Natural killer cell (primary cell): ENCODE data around the gene DLGAP4. TPM values are rescaled to one million over a fixed set of nuclear protein-coding genes. Genes with fewer than 3 reads are reported as not detected.
A peak's percentile ranks its signal among the peaks of the same experiment; 100 is the strongest.

ENCODE experiments used
- ATAC-seq, 3 donors: fragments of 150-1000 bp in 2 of 3; fragments of 200-7000 bp in 1 of 3; cut with Tn5 transposase; 1 replicate in 1 of 3; 2 replicates in 2 of 3; pipeline ENCODE4 v1.10.0; 2021; ENCODE audit warnings: mild to moderate bottlenecking in 2 of 3, moderate library complexity in 2 of 3
- DNase-seq, 2 donors: peaks; one replicate each; pipeline versions ENCODE4 v3.0.0 to v3.0.0-alpha.2; 2013 to 2021; ENCODE audit warnings: mixed read lengths in 1 of 2
- H3K27ac ChIP-seq: one replicate; pipeline ENCODE4 v1.5.1; 2013; ENCODE audit warnings: mild to moderate bottlenecking, low read length
- H3K27me3 ChIP-seq: one replicate; pipeline ENCODE4 v1.6.1; 2013; ENCODE audit warnings: low read length; ENCODE audit not compliant: control insufficient read depth, insufficient read depth
- H3K36me3 ChIP-seq: one replicate; pipeline ENCODE4 v1.6.1; 2013; ENCODE audit warnings: low read length; ENCODE audit not compliant: control insufficient read depth, insufficient read depth
- H3K4me1 ChIP-seq: one replicate; pipeline ENCODE4 v1.6.1; 2013; ENCODE audit warnings: low read length; ENCODE audit not compliant: control insufficient read depth, insufficient read depth
- H3K4me3 ChIP-seq: one replicate; pipeline ENCODE4 v1.5.1; 2013; ENCODE audit warnings: low read length
- H3K9me3 ChIP-seq: one replicate; pipeline ENCODE4 v1.6.1; 2013; ENCODE audit warnings: low read length; ENCODE audit not compliant: control insufficient read depth, insufficient read depth
- H3K27ac Mint-ChIP-seq, 2 donors: one replicate each; pipeline ENCODE4 v1.8.0; 2022; ENCODE audit warnings: mild to moderate bottlenecking in 2 of 2, mixed read lengths in 2 of 2, moderate library complexity in 1 of 2
- H3K27me3 Mint-ChIP-seq, 2 donors: one replicate each; pipeline ENCODE4 v1.8.0; 2022; ENCODE audit warnings: low read depth in 2 of 2, mixed read lengths in 2 of 2
- H3K36me3 Mint-ChIP-seq: one replicate; pipeline ENCODE4 v1.8.0; 2022; ENCODE audit warnings: mixed read lengths
- H3K4me1 Mint-ChIP-seq, 2 donors: one replicate each; pipeline ENCODE4 v1.8.0; 2022; ENCODE audit warnings: mixed read lengths in 2 of 2
- H3K4me3 Mint-ChIP-seq: one replicate; pipeline ENCODE4 v1.8.0; 2022; ENCODE audit warnings: mild to moderate bottlenecking, moderate library complexity, mixed read lengths
- H3K9me3 Mint-ChIP-seq, 2 donors: one replicate each; pipeline ENCODE4 v1.8.0; 2022; ENCODE audit warnings: mixed read lengths in 2 of 2
- CTCF ChIP-seq: fragments of 200-600 bp; IDR thresholded peaks from one replicate; pipeline ENCODE4 v1.8.0; 2022; ENCODE audit warnings: antibody characterized with exemption
- WGBS: methylation state at CpG from one replicate; pipeline ENCODE4 v1.1.7; 2013; ENCODE audit warnings: missing lambda C conversion rate; ENCODE audit not compliant: insufficient coverage; 5-methylcytosine and 5-hydroxymethylcytosine counted together
- intact Hi-C: fragments of 100-400 bp; cut with micrococcal nuclease; formaldehyde crosslinking; loops from one replicate; pipeline ENCODE4 v1.14.2; 2022
- total RNA-seq, 4 donors: library from RNA; stranded (reverse); fragments of 120-200 nt in 1 of 4; gene quantifications; one replicate each; pipeline versions ENCODE4 v1.2.3 to v1.2.4, GENCODE V29; 2013 to 2022

Gene DLGAP4
- total RNA-seq, 3 donors from 2014 or later (not counting 1 experiment from before 2014, with no cell fraction given) = 47.9 to 51.6 (median 51.2) TPM

- H3K27ac Mint-ChIP-seq = no peak overlapping the region
- intact Hi-C loops = no loop called here
- H3K9me3 ChIP-seq = no peaks in the 10 kb centered on the region
- H3K36me3 Mint-ChIP-seq = no peaks in the 10 kb centered on the region
- no peak for TF ChIP-seq CTCF
- 78% methylated on average over 1 of the region's 3 CpGs for WGBS
- H3K27me3 Mint-ChIP-seq = no peaks in the 10 kb centered on the region
- no peaks in the 10 kb centered on the region for H3K4me1 Mint-ChIP-seq
- H3K27ac ChIP-seq = no peak overlapping the region
- H3K4me3 ChIP-seq = no peak overlapping the region
- no peaks in the 10 kb centered on the region for H3K27me3 ChIP-seq
- DNase-seq (no peak), ATAC-seq (no peak)
- no peaks in the 10 kb centered on the region for H3K4me1 ChIP-seq
- peaks cover 40% of the 10 kb centered on the region for H3K36me3 ChIP-seq
- H3K9me3 Mint-ChIP-seq = no peaks in the 10 kb centered on the region
- H3K4me3 Mint-ChIP-seq = no peak overlapping the region
Observed at GRCh38 chr20:36523341-36523740, 217.2 kb downstream of the DLGAP4 start.

DNA sequence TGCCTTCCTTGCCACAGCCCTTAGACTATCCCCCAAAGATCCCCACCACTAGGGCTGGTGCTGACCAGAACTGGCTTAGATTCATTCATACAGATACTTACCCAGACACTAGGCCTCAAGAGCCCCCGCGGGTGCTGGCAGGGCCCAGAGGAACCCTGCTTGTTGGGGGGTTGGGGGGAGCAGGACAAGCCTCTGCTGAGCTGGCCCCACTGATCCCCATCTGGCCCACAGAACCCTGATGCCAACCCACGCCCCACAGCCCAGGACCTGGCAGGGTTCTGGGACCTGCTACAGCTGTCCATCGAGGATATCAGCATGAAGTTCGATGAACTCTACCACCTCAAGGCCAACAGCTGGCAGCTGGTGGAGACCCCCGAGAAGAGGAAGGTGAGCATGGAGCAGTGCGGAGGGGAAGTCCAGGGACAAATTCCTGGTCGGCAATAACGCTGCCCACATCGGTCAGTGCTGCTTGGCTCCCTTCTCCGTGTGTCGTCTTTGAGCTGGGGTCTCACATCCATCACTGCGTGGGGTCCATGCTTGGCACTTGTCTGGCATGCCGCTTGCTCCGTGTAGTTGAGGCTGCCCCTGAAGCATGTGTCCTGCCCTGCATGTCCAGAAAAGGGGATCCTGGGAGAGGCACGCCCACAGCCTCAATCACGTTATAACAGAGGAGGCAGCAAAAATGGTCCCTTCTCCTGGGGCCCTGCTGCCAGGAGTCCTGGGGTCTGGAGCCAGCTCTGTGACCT is 219.7 kb downstream of the DLGAP4 start:
- Histone ChIP-seq H3K27me3 (no peaks in the 10 kb centered on the region), H3K36me3 (peaks cover 40% of the 10 kb centered on the region), H3K4me3 (no peak overlapping the region), H3K9me3 (no peaks in the 10 kb centered on the region), H3K4me1 (no peaks in the 10 kb centered on the region), H3K27ac (no peak overlapping the region)
- no peaks in the 10 kb centered on the region for H3K9me3 Mint-ChIP-seq
- H3K4me3 Mint-ChIP-seq = no peak overlapping the region
- no peaks in the 10 kb centered on the region for H3K4me1 Mint-ChIP-seq
- H3K27ac Mint-ChIP-seq = no peak overlapping the region
- 97% methylated on average over 17 of the region's 17 CpGs for WGBS
- no peak for ATAC-seq
- H3K27me3 Mint-ChIP-seq = no peaks in the 10 kb centered on the region
- DNase-seq = no peak
- intact Hi-C loops = no loop called here
- H3K36me3 Mint-ChIP-seq = no peaks in the 10 kb centered on the region
- TF ChIP-seq CTCF = no peak

GRCh38 chr20:36526521-36527011 is 220.4 kb downstream of the DLGAP4 start:
- no peak for TF ChIP-seq CTCF
- H3K27ac Mint-ChIP-seq = peak overlapping the region in 1 of 2 donors; percentile 48
- ATAC-seq = no peak
- 97% methylated on average over 28 of the region's 29 CpGs for WGBS
- H3K4me3 Mint-ChIP-seq = no peak overlapping the region
- DNase-seq = no peak
- peaks cover 39% of the 10 kb centered on the region for H3K36me3 ChIP-seq
- no peaks in the 10 kb centered on the region for H3K36me3 Mint-ChIP-seq
- no peaks in the 10 kb centered on the region for H3K27me3 Mint-ChIP-seq
- H3K4me3 ChIP-seq = no peak overlapping the region
- H3K4me1 Mint-ChIP-seq = no peaks in the 10 kb centered on the region
- H3K27ac ChIP-seq = no peak overlapping the region
- intact Hi-C loops = no loop called here
- no peaks in the 10 kb centered on the region for H3K9me3 Mint-ChIP-seq
- no peaks in the 10 kb centered on the region for H3K9me3 ChIP-seq
- H3K4me1 ChIP-seq = no peaks in the 10 kb centered on the region
- H3K27me3 ChIP-seq = no peaks in the 10 kb centered on the region
